SU-DHL-6 (cell line): ENCODE measurements around the gene PML.
A peak's percentile ranks its signal among the peaks of the same experiment; 100 is the strongest.

Source experiments
- H2AFZ ChIP-seq: fragments of 200-600 bp; sonication (generic); 2 replicates; pipeline ENCODE4 v1.6.1; 2014; ENCODE audit warnings: low read depth, mild to moderate bottlenecking, moderate library complexity, mixed read lengths, antibody characterized with exemption, low read length; ENCODE audit not compliant: severe bottlenecking
- H3F3A ChIP-seq: fragments of 200-600 bp; shearing (Covaris generic); 2 replicates; pipeline ENCODE4 v1.6.0; 2016; ENCODE audit warnings: antibody characterized with exemption, mild to moderate bottlenecking; ENCODE audit not compliant: insufficient read depth
- H3K27ac ChIP-seq: fragments of 200-600 bp; sonication (generic); 2 replicates; pipeline ENCODE4 v1.5.1; 2016; ENCODE audit warnings: low read depth, mild to moderate bottlenecking, low read length, moderate library complexity, mixed read lengths
- H3K27me3 ChIP-seq: fragments of 200-600 bp; sonication (generic), shearing (Covaris generic); 2 replicates; pipeline ENCODE4 v1.6.0; 2014; ENCODE audit warnings: mild to moderate bottlenecking, low read length
- H3K36me3 ChIP-seq: fragments of 200-600 bp; sonication (generic); 2 replicates; pipeline ENCODE4 v1.6.1; 2014; ENCODE audit warnings: mild to moderate bottlenecking, low read length, mixed read lengths
- H3K4me2 ChIP-seq: fragments of 300-600, 200-600 bp; shearing (Covaris generic), sonication (generic); 2 replicates; pipeline ENCODE4 v1.6.0; 2014; ENCODE audit warnings: low read length, low read depth, mild to moderate bottlenecking; ENCODE audit not compliant: poor library complexity, severe bottlenecking
- H3K4me3 ChIP-seq: fragments of 200-600 bp; sonication (generic); 2 replicates; pipeline ENCODE4 v1.5.1; 2014; ENCODE audit warnings: antibody characterized with exemption, low read length, mild to moderate bottlenecking, mixed read lengths; ENCODE audit not compliant: insufficient read depth, poor library complexity, severe bottlenecking
- H3K79me2 ChIP-seq: fragments of 200-600 bp; sonication (generic); 2 replicates; pipeline ENCODE4 v1.6.1; 2014; ENCODE audit warnings: mild to moderate bottlenecking, low read length, moderate library complexity; ENCODE audit not compliant: insufficient read depth
- H3K9ac ChIP-seq: fragments of 200-600 bp; sonication (generic); 2 replicates; pipeline ENCODE4 v1.7.0; 2014; ENCODE audit warnings: mild to moderate bottlenecking, low read length
- H3K9me2 ChIP-seq: fragments of 200-600 bp; sonication (generic); replicated peaks from 2 replicates; pipeline ENCODE4 v1.6.1; 2014; ENCODE audit warnings: low read length; ENCODE audit not compliant: insufficient read depth
- H3K9me3 ChIP-seq: fragments of 200-600 bp; sonication (generic); 2 replicates; pipeline ENCODE4 v1.6.1; 2014; ENCODE audit warnings: low read length, mixed read lengths; ENCODE audit not compliant: insufficient read depth
- H4K20me1 ChIP-seq: fragments of 200-600 bp; sonication (generic); 2 replicates; pipeline ENCODE4 v1.6.1; 2014; ENCODE audit warnings: low read depth, mild to moderate bottlenecking, antibody characterized with exemption, low read length, moderate library complexity, mixed read lengths
- EZH2phosphoT487 ChIP-seq: fragments of 200-600 bp; sonication (generic), shearing (Covaris generic); conservative IDR thresholded peaks from 2 replicates; pipeline ENCODE4 v1.6.1; 2018; ENCODE audit warnings: mild to moderate bottlenecking, antibody characterized with exemption, low read length, moderate library complexity, mixed read lengths
- TF ChIP-seq, protein P1 (sequence below): fragments of 200-600 bp; sonication (generic); IDR thresholded peaks from one replicate; pipeline ENCODE4 v1.5.1; 2017; ENCODE audit warnings: antibody characterized with exemption, mild to moderate bottlenecking, low read length, moderate library complexity; ENCODE audit not compliant: insufficient read depth, poor library complexity, severe bottlenecking

Gene PML

DNA sequence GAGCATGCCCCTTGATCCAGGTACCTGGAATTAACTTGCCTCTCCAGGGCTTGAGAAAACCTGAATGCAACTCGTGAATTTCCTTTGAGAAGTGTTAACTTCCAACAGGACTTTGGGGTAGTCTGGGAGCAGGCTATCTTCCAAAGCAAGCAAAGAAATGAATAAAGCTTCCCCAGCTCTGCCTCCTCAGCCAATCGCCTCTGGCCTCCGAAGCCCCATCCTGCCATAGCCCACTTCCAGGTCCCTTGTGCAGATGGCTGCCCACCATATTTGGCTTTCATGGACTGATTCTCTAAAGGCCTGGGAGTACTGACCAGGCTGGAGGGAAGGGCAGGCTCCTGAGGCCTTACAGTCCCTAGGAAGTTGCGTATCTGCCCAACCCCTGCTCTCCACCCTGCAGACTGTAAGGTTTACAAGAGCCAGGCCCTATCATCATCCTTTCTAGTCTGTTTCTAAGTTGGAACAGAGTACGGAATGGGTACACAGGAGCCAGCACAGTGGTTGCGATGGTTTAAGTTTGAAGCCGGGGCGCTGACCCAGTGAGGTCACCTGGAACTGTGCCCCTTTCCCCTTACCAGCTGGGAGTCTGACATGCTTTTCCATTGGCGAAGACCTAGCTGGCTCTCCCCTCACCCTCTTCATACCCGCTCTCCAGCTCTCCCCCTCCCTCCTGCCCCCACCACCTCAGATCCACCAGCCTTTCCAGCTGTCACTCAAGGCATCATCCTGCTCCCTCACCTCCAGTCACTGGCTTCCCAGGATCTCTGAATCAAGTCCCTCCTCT is 1.1 kb upstream of the PML start:
- Histone ChIP-seq H3K4me2 (peak overlapping the region; percentile 95), H3K79me2 (peaks cover 28% of the 10 kb centered on the region), H3K27me3 (no peaks in the 10 kb centered on the region), H2AFZ (no peak overlapping the region), H3K9me3 (no peaks in the 10 kb centered on the region), H3K36me3 (no peaks in the 10 kb centered on the region), H3K4me3 (peak overlapping the region; percentile 88), H3K9ac (peak overlapping the region; percentile 79), H4K20me1 (no peaks in the 10 kb centered on the region), H3K27ac (no peak overlapping the region), H3F3A (peaks cover 7% of the 10 kb centered on the region; the same call in 1 of the 2 replicates), H3K9me2 (no peaks in the 10 kb centered on the region)
- TF ChIP-seq, protein P1, sequence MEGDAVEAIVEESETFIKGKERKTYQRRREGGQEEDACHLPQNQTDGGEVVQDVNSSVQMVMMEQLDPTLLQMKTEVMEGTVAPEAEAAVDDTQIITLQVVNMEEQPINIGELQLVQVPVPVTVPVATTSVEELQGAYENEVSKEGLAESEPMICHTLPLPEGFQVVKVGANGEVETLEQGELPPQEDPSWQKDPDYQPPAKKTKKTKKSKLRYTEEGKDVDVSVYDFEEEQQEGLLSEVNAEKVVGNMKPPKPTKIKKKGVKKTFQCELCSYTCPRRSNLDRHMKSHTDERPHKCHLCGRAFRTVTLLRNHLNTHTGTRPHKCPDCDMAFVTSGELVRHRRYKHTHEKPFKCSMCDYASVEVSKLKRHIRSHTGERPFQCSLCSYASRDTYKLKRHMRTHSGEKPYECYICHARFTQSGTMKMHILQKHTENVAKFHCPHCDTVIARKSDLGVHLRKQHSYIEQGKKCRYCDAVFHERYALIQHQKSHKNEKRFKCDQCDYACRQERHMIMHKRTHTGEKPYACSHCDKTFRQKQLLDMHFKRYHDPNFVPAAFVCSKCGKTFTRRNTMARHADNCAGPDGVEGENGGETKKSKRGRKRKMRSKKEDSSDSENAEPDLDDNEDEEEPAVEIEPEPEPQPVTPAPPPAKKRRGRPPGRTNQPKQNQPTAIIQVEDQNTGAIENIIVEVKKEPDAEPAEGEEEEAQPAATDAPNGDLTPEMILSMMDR: no peak
- no peak for TF ChIP-seq EZH2phosphoT487

DNA sequence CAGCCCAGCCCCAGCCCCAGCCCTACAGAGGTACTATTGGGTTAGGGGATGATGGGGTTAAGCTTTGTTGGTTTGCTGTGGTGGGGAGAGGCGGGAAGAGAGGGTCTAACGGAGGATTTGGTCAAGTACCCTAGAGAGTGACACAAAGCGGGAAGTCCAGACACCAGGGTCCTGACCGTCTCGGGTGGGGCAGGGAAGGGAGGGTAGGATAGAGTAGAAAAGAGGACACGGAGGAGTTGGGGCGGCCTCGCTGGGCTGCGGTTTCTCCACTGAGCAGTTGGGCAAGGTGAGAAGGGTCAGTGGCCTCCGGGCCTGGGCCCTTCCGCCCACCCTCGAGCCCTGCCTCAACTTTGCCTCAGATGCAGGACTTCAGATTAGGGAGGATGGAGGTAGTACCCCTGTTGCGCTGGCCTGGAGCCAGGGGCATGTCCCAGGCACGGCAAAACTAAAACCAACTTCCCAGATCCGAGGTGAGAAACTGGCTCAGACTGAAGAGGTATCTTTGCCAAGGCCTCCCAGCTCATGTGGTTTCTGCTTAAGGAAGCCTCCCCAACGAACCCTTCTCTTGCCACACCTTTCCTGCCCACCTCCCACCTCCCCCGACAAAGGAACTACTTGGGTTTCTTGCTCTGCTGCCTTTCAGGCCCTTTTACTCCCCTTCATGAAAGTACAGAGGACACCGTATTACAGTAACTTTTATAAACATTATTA is 551 bp downstream of the PML start:
- Histone ChIP-seq H3K9me3 (no peaks in the 10 kb centered on the region), H3K4me3 (peak overlapping the region; percentile 88), H3K9ac (peak overlapping the region; percentile 79), H3F3A (peaks cover 7% of the 10 kb centered on the region; the same call in 1 of the 2 replicates), H3K27ac (peak overlapping the region; percentile 43), H3K9me2 (no peaks in the 10 kb centered on the region), H4K20me1 (no peaks in the 10 kb centered on the region), H3K4me2 (peak overlapping the region; percentile 95), H3K79me2 (peaks cover 36% of the 10 kb centered on the region), H2AFZ (peak overlapping the region; percentile 55), H3K36me3 (peaks cover 3% of the 10 kb centered on the region; the same call in 1 of the 2 replicates), H3K27me3 (no peaks in the 10 kb centered on the region)
- TF ChIP-seq, protein P1: no peak
- no peak for TF ChIP-seq EZH2phosphoT487

DNA sequence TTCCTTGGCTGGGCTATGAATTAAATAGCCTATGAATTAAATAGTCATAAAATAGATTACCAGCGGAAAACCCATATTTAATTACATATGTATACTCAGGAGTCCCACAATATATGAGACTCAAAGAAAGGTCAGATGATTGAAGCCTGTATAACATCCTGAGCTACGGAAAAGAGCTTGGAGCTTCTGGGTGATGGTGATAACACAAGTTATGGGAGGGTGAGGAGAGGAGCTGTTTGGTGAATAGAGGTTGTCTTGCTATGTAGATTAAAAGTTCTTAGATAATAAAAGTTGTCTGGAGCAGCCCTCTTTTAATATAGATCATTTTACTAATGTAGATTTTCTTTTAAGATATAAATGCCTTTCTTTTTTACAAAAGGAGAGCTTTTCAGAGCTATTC is 1.8 kb downstream of the PML start:
- no peaks in the 10 kb centered on the region; the same call in 1 of the 2 replicates for H4K20me1 ChIP-seq
- peaks cover 7% of the 10 kb centered on the region; the same call in 1 of the 2 replicates for H3F3A ChIP-seq
- H3K27ac ChIP-seq: peak overlapping the region; percentile 18; the same call in 1 of the 2 replicates
- H3K36me3 ChIP-seq: peaks cover 3% of the 10 kb centered on the region; the same call in 1 of the 2 replicates
- H2AFZ ChIP-seq: no peak overlapping the region
- no peaks in the 10 kb centered on the region for H3K9me2 ChIP-seq
- peaks cover 37% of the 10 kb centered on the region for H3K79me2 ChIP-seq
- H3K9ac ChIP-seq: peak overlapping the region; percentile 79
- TF ChIP-seq, protein P1: no peak
- no peak for TF ChIP-seq EZH2phosphoT487
- peak overlapping the region; percentile 88 for H3K4me3 ChIP-seq
- H3K27me3 ChIP-seq: no peaks in the 10 kb centered on the region
- peak overlapping the region; percentile 95 for H3K4me2 ChIP-seq
- no peaks in the 10 kb centered on the region for H3K9me3 ChIP-seq
